GM19035 (cell line): ENCODE results near the gene TEDDM1.
"Not testable (repeated sequence)": the region's sequence is repeated elsewhere in the genome, so short reads cannot be mapped to it uniquely, and the experiment has no call there.

Source experiments
- ATAC-seq: cut with Tn5 transposase; IDR thresholded peaks from one replicate; pipeline ENCODE4 v1.9.1; 2021; ENCODE audit not compliant: unreplicated experiment

TEDDM1 gene, protein sequence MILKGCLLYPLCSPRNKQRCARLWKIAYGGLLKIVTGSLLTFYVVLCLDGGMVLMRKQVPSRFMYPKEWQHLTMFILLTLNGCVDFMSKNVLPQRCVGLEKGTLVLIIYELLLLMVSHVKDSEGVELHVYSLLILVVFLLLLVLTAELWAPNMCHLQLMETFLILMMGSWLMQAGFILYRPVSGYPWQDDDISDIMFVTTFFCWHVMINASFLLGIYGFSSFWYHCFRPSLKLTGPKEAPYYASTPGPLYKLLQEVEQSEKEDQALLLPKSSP

DNA sequence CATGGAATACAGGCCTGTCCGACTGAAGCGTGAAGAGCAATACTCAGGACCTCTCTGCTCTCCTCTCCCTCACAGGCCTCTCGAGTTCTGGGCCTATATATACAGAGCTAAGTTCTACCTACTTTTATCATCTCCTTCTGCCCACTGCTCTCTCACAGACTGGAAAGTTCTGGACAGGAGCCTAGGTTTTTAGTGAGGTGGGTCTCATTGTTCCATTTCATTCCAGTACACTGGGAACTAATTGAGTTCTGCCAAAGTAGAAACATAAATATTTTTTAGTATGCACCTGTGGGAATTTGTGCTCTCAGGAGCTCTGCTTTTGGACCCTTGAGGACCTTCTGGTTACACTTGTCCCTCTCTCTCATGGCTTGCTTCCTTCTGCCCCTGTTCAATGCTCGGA, at the start of gene TEDDM1:
Gene TEDDM1 (minus strand): TSS at position 101 of the 400 bp plus-strand sequence. CDS start 182 bp downstream, outside the sequence.
- no peak for ATAC-seq

DNA sequence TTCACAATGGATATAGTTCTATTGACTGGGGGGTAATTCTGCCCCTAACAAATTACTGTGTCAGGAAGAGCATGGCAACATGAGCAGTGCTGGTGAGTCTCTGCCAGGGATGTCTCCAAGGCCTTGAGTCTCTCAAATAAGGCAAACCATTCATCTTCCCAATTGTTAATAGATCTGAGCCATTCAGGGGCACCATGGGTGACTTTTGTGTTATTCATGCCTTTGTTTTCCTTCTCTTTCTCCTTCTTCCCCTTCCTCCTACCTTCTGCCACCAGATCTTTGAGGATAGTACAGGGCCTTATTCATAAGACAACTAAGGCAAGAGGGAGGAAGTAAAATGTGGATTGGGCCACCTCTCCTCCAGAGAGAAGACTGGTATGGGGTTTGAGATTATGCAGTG, 49.6 kb upstream of the TEDDM1 start, which contains the start of gene RGSL1:
Gene RGSL1 (plus strand): TSS at position 60 of the 400 bp plus-strand sequence. CDS start 20 bp downstream, at position 80.
- ATAC-seq, result no peak

DNA sequence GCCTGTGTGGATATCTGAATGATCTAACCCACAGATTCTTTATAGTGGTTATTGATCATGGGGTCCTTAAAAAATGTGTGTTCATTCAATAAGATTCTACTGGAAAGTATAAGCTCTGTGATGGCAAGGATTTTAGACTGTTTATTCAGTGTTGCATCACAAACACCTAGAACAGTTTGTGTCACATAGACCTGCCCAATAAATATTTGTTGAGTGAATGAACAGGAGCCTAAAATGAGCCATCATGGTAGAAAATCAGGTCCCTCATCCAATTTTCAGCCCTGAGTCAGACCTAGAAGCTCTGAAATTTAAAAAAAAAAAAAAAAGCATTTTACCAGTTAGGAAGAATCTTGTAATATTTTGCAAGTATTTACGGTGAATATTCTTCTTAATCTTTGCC, 47.2 kb upstream of the TEDDM1 start:
- ATAC-seq, result no peak

DNA sequence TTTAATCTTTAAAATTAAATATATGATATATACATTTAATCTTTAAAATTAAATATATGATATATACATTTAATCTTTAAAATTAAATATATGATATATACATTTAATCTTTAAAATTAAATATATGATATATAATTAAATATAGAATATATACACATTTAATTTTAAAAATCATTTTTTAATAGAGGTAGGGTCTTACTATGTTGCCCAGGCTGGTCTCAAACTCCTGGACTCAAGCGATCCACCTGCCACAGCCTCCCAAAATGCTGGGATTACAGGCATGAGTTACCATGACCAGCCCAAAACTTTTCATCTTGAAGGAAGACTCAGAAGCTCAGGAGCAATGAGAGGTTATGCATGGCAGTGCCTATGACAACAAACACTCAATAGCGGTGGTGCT, 46.7 kb upstream of the TEDDM1 start:
- not testable (repeated sequence) for ATAC-seq

DNA sequence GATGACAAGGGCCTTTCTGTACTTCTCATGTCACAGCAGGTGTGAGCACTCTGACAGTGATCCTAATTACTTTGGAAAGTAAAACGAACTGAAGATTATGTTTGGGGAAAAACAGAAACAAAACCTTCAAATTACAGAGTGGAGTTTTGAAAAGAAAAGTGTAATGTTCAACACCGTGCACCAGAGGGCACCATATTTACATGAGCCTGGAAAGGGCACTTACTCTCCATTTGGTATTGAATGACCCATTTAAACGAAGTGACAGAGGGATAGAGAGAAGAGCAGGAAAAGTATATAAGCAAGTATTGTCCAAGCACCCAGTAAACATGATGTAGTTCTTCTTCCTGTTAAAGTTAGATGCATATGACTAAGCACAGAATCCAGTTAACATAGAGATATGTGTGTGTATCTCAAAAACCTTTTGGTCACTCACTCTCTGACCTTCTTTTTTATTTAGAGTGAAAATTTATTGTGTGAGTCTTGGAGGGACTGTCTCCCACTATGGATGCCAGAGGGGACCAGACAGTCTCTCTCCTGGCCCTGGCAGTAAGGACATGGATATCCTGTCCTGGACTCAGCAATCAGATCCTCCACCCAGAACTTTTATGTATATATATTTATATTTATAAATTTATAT, 45.7 kb upstream of the TEDDM1 start:
- ATAC-seq, result no peak

DNA sequence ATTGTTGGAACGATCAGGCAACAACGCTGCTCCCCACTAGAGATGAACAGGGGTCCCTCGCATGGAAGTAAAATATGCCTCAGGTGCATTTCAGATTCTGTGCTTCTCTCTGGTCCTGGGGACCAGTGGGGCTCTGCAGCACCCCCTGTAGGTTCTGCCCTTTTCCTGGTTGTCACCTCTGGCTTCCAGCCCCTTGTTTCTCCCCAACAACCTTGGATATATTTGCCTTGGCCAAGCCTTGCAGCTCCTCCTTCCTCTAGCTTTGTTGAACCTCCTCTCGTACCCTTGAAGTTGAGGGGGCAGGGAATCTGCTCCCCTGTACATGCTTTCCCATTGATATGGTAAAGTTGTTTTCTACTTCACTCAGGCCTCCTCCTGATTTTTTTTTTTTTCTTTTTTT, 44.0 kb upstream of the TEDDM1 start:
- no peak for ATAC-seq

DNA sequence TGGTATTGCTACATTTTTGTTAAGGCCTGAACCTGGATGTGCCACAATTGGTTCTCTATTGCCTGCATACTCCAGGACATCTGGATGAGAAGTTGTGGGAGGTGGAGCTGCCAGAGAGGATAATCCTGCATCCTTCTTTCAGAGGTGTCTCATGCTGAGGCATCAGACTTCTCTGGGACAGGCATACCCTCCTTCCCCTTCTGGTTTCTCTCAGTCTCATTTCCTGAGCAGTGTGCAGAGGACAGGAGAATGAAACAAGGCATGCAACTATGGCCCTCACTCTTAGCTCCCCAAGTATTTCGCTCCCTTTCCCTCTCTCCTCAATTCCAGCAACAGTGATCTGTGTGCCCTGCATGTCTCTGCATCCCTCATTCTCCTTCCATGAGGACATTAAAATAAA, 41.9 kb upstream of the TEDDM1 start:
- no peak for ATAC-seq

DNA sequence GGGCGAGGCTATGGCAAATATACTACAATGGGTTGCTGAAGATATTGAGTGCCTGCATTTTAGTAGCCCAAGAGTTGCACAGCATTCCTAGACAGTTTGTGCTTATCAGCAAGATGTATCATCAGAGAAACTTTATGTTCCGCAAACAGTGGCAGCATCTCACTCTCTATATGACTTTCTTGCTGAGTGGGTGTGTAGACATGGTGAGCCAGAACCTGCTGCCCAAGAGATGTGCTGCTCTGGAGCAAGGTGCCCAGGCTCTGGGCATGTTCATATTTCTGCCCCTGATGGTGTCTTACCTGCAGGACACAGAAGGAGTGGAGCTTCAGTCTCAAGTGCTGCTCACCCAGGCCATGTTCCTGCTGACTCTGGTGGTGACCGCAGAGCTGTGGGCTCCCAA, 41.3 kb upstream of the TEDDM1 start:
- ATAC-seq, result no peak

DNA sequence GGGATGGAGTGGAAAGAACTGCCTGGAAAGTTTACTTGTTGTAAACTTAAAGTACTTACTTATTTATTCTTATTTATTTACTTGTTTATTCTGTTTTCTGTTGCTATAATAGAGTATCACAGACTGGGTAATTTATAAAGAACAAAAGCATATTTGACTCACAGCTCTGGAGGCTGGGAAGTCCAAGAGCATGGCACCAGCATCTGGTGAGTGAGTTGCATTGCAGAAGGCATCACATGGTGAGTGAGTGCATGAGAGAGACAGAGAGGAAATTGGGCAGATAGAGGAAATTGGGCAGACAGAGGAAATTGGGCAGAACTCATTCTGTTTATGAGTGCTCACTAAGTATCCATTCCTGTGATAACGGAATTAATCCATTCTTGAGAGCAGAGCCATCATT, 37.9 kb upstream of the TEDDM1 start:
- no peak for ATAC-seq

DNA sequence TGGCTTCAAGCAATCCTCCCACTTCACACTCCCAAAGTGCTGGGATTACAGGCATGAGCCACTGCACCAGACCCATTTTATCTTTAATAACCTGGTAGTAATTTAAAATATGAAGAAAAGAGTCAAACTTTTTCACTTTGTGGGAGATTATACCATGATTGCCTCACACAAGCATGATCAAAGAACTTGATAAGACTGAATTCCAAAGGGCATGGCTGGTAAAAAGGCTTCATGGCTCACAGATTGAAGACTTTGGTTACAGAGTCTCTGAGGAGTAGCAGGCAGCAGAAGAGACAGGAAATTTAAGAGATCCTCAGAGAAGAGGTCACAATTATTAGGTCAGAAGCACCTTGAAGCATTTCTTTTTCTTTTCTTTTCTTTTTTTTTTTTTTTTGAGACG, 33.1 kb upstream of the TEDDM1 start:
- no peak for ATAC-seq

DNA sequence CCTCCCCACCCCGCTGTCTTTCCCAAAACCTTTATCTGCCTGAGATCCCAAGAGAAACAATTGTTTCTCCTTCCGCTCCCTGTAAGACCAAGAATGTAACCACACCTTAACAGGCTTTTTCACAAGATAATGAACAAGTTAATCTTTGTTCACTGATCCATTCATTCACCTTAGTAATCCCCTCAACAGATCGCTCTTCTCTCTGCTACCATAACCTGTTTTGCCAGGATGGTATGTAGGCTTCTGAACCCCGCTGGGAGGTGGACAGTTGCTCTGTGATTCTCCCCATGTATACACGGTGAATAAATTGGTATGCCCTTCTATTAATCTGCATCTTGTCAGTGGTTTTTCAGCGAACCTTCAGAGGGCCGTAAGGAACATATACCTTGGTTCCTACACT, 30.8 kb upstream of the TEDDM1 start:
- no peak for ATAC-seq

DNA sequence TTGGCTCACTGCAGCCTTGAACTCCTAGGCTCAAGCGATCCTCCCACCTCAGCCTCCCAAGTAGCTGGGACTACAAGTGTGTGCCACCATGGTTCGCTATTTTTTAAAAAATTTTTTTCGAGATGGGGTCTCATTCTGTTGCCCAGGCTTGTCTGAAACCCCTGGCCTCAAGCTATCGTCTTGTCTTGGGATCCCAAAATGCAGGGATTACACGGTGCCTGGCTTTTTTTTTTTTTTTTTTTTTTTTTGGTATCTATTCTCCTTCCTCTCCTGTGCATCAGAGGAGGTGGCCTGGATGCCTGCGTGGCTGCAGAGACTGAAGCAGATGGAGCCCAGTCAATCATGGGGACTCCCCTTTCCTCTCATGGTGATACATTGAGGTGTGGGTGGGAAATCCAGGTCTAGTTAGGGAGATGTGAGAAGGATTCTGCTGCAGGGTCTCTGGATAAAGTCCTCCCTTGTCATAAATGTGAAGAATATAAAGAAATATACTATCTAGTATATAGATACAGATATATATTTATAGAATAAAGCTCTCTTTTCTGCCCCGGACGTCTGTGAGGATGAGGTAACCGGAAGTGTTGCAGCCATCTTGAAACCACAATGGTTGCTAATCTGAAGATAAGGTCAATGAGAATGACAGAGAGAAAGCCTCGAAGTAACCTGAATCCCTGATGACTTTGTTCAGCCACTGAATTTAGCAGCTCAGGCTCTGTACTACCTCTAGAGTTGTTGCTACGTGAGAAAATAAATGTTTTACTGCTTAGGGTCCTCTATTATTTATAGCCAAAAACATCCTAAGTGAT, 30.0 kb upstream of the TEDDM1 start:
- peak; percentile 46 for ATAC-seq

DNA sequence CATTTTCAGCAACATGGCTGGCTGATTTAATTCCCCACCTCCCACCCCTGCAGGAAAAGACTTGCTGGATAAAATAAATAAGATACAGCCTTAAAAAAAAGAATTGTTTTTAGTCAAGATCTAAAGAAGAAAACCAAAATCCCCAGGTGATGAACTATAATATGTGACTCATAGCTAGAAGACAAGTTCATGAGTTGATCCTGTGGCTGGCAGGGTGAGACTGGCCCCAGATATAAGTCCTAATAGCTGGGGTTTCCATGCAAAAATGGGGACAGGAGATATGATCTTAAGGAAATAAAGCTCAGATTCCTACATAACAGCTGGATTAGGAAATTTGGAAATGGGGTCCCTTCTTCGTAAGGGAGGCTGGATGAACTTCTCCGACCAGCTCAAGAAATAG, 27.6 kb upstream of the TEDDM1 start:
- no peak for ATAC-seq

DNA sequence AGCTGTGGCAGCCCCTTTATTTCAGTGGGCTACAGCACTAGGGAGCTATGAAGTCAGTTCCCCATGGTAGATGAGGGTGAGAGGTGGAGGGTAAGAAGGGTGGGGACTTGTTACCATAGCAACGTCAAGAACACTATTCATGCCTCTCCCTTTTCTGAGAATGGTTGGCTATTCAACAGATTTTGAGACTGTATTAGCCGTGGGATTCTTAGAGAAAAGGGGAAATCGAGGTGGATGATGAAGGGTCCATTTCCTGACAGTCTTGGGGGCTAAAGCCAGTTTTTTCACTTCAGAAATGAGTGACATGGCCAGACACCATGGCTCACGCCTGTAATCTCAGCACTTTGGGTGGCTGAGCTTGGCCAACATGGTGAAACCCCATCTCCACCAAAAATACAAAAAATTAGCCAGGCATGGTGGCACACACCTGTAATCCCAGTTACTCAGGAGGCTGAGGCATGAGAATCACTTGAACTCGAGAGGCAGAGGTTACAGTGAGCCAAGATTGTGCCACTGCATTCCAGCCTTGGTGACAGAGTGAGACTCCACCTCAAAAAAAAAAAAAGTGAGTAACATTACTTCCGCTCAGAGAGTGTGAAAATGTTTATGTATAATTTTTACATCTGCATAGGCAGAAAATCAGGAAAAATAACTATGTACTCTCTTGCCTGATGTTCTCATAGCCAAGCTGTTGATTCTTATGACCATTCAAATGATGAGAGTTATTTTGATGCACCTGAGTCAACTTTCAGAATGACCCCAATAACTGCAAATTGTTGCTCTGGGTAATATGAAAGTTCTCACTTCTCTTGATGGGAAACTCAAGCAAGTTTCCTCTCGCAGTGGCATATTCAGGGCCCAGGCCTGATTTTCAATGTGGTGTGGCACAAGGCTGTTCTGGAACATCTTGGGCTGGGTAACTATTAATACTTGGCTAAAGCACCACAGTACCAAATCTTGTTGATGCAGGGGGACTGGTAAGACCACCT, 26.3 kb upstream of the TEDDM1 start:
- peak; percentile 58 for ATAC-seq

DNA sequence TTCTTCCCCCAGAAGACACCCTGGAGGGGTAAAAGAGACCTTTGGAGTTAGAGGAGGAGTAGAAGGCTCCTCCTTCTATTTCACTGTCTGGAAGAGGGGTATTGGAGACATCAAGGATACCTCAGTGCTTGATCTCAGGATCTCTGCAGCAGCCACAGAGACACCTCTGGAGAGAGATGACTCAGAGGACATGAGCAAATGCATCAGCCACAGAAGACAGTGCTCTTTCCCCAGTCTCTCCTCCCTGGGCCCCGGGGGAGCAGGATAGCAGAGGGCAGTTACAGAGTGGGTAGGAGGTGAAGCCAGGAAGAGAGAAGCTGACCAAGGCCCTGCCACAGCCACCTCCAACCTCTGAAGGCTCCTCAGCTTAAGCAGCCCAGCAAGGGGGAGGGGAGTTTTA, 15.3 kb upstream of the TEDDM1 start:
- no peak for ATAC-seq

DNA sequence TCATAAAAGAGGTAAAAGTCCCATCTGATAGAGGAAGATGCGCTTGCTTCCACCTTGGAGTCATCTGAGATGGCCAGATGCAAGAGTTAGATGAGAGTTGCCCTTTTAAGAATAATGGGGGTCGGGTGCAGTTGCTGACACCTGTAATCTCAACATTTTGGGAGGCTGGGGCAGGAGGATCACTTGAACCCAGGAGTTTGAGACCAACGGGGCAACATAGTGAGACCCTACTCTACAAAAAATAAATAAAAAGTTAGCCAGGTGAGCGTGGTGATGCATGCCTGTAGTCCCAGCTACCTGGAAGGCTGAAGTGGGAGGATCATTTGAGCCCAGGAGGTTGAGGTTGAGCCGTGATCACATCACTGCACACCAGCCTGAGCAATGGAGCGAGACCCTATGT, 13.5 kb upstream of the TEDDM1 start:
- no peak for ATAC-seq

DNA sequence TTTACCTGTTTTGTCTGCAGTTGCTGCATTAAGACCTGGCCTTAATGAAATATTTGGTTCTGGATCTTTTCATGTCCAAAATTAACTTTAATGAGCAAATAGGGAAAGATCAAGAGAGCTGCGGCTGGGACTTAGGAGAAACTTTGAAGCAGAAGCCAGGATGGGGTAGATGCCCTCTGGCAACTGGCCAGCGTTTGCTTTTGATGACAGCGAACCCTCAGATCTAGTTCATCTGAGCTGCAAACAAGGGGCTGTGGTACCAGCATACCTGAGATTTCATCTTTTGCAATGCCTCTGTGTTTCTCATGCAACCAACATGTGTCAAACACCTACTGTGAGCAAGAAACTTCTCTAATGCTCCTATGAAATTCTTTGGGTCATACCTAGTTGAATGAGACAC, 13.0 kb upstream of the TEDDM1 start:
- ATAC-seq, result no peak

DNA sequence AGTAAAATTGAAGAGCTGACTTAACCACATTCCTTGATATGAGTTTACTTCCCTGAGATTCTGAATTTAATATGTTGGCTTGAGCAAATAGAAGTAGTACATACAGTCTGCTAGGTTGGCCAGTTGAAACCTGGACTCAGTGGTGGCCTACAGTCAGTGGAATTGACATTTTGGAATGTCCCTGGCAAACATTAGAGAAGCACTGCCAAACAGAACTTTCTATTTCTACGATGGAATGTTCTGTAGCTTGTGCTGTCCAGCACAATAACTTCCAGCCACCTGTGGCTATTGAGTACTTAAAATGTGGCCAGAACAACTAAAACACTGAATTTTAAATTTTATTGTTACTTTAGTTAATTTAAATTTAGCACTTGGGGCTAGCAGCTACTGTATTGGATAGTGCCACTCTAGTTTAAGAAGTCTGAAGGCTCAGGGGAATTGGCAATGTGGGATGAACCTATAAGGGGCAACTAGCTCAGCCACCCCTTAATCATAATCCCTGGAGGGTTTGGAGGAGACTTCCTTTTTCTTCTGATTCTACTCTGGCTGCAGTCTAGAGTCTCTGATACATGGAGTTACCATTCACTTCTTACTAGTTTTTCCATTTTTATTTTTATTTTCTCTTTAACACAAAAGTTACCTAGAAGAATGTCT, 10.3 kb upstream of the TEDDM1 start:
- ATAC-seq, result no peak

DNA sequence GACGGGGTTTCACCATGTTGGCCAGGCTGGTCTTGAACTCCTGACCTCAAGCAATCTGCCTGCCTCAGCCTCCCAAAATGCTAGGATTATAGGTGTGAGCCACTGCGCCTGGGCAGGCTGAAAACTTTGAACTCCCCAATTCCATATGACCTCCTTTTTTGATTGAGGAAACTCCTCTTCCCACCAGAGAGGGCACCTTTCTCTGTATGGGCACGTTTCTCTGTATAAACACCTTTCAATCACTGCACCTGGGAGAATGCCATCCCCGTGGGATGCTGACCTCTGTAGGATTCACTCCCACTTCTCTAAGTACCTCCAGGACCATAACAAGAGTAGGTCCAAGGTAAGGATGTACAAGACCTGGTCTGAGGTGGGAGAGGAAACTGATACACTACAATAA, 9.7 kb upstream of the TEDDM1 start:
- ATAC-seq, result no peak

DNA sequence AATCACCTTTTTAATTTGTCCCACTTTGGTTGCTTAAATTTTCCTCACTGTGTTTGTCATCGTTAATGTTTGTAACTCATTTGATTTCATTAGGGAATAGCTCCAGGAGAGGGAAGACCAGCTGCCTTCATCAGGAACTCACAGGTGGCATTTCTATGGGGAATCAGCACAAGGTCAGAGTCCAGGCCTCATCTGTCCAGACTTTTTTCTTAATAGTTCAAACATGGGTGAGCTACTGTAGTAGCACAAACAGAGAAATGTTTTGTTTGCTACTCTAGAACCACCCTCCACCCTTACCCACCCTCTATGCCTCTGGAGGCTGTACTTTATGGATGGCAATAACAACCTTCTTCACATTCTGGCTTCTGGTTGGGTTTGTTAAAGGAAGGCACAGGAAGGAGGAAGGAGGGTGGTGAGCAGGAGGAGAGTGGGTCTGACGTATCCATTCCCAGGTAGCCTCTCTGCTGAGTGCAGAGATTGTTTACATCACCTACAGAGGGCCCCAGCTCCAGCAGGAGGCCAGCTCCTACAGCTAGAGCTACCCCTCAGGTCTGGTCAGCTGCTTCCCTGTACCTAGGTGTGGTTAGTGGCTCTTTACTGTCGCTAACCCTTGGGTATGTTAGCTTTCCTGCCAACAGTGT, 8.1 kb upstream of the TEDDM1 start:
- ATAC-seq, result no peak
